Nephron (organoid): Measurements from ENCODE around the gene CARD19.

Experiments used
- H3K27ac Mint-ChIP-seq, 3 experiments: 2 replicates each; pipeline ENCODE4 v1.8.0; 2020; ENCODE audit warnings: mixed read lengths in 3 of 3, mild to moderate bottlenecking in 2 of 3, moderate library complexity in 1 of 3
- H3K27me3 Mint-ChIP-seq: 2 replicates; pipeline ENCODE4 v1.8.0; 2021; ENCODE audit warnings: low read depth, mild to moderate bottlenecking, moderate library complexity, mixed read lengths
- H3K36me3 Mint-ChIP-seq: 2 replicates; pipeline ENCODE4 v1.8.0; 2020; ENCODE audit warnings: low read depth, mixed read lengths
- H3K4me1 Mint-ChIP-seq: 2 replicates; pipeline ENCODE4 v1.8.0; 2020; ENCODE audit warnings: mixed read lengths
- H3K4me3 Mint-ChIP-seq, 3 experiments: 2 replicates each; pipeline ENCODE4 v1.8.0; 2020; ENCODE audit warnings: mild to moderate bottlenecking in 3 of 3, mixed read lengths in 3 of 3, moderate library complexity in 2 of 3
- H3K9me3 Mint-ChIP-seq: 2 replicates; pipeline ENCODE4 v1.8.0; 2020; ENCODE audit warnings: mixed read lengths
- TF ChIP-seq, protein P1 (sequence below), 3 experiments: fragments of 200-600 bp; sonication (generic); IDR thresholded peaks; one replicate each; pipeline ENCODE4 v1.5.0; 2021; ENCODE audit warnings: antibody characterized with exemption in 3 of 3; ENCODE audit not compliant: unreplicated experiment in 3 of 3

The CARD19 gene

DNA sequence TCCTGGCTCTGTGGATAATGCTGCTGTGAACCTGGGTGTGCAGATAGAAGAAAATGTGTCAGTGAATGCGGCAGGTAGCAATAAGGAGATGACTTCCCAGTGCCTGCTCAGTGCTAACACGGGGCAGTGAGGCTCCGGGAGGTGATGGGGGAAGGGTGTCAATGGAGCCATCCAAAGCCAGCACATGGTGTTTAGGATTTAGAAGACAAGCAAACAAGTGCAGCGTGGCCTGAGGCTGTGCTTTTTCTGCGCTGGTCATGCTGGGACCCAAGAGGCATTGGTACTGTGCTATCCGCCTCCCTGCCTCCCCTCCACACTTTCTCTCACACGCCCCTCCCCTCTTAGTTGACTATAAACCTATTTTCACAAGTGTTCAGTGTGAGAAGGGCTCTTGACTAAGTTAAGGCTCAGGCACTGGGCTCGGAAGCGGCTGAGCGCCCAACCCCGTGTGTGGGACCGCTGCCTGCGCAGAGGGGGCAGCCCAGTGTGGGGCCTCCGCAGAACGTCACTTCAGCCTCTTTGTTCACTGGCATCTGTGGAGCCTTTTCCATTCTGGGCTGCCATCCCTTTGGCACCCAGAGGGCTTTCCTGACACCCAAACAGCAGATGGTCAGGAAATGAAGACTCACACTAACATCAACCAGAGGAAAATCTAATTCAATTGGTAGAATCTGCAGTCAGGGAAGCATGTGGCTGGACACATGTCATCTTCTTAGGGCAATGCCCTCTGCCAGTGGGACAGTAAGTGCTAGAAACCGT, 59.9 kb downstream of the CARD19 start:
- Mint-ChIP-seq H3K4me1 (peaks cover 6% of the 10 kb centered on the region), H3K27me3 (peaks cover 15% of the 10 kb centered on the region), H3K27ac (no peak overlapping the region), H3K9me3 (no peaks in the 10 kb centered on the region), H3K36me3 (no peaks in the 10 kb centered on the region), H3K4me3 (no peak overlapping the region)
- TF ChIP-seq, protein P1, sequence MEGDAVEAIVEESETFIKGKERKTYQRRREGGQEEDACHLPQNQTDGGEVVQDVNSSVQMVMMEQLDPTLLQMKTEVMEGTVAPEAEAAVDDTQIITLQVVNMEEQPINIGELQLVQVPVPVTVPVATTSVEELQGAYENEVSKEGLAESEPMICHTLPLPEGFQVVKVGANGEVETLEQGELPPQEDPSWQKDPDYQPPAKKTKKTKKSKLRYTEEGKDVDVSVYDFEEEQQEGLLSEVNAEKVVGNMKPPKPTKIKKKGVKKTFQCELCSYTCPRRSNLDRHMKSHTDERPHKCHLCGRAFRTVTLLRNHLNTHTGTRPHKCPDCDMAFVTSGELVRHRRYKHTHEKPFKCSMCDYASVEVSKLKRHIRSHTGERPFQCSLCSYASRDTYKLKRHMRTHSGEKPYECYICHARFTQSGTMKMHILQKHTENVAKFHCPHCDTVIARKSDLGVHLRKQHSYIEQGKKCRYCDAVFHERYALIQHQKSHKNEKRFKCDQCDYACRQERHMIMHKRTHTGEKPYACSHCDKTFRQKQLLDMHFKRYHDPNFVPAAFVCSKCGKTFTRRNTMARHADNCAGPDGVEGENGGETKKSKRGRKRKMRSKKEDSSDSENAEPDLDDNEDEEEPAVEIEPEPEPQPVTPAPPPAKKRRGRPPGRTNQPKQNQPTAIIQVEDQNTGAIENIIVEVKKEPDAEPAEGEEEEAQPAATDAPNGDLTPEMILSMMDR (IDR thresholded peaks at IDR 0.05; ENCODE audit: unreplicated experiment in 3 of 3) = no peak

DNA sequence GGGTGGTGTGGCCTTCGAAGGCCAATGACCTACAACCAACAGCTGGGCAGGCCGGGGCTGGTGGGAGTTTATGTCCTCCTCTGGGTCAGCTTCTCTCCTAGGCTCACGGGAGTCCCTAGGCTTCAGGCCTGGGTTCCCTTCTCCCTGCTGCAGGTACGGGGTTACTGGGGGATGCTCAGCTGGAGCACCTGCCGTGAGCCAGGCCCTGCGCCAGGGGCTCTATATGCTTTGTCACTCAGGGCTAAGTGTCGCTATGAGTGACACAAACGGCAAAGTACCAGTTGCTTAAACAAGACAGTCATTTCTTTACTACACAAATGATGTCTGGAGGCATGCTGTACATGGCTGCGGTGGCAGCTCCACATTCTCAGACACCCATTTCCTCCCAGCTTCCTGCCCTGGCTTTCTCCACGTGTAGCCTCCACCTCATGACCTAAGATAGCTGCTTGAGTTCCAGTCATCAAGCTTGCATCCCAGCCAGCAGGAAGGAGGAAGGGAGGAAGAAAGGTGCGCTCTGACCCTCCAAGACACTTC, 60.5 kb downstream of the CARD19 start:
- TF ChIP-seq, protein P1 (IDR thresholded peaks at IDR 0.05; ENCODE audit: unreplicated experiment in 3 of 3) = no peak
- Mint-ChIP-seq H3K4me3 (no peak overlapping the region), H3K27me3 (peaks cover 15% of the 10 kb centered on the region), H3K36me3 (no peaks in the 10 kb centered on the region), H3K9me3 (no peaks in the 10 kb centered on the region), H3K4me1 (peaks cover 6% of the 10 kb centered on the region), H3K27ac (no peak overlapping the region)

DNA sequence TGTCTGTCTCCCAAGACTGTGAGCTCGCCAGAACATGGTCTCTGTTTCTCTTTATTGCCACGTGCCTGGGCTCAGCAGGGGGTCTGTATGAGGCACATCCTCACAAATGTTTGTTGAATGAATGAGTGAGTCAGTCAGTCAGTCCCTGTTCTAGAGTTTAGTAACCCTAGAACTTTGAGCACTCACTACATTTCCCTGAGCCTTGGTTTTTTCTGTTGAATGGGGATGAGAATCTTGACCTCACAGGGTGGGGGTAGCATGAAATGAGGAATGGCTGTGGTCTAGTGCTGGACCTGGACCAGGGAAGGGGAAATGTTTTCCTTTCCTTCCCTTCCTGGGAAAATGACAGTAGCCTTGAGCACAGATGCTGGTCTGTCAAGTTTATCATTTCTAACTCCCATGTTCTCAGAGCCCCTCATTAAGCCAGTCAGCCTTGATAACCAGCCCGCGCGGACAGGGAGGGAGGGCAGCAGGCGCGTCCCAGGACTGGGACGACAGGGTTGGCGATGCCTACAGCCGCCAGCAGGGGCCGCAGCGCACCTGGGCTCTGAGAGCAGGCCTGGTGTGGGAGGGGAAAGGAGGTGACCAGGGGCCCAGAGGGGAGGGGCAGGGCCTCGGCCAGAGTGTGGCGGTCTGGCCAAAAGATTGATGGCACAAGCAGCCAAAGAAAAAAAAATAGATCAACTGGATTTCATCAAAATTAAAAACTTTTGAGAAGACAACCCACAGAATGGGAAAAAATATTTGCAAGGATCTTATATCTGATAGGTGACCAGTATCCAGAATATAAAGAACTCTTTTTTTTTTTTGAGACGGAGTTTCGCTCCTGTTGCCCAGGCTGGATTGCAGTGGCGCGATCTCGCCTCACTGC, 63.8 kb downstream of the CARD19 start:
- peaks cover 14% of the 10 kb centered on the region for H3K4me1 Mint-ChIP-seq
- no peaks in the 10 kb centered on the region for H3K9me3 Mint-ChIP-seq
- peak overlapping the region in 1 of 3 experiments; percentile 15 for H3K27ac Mint-ChIP-seq
- H3K4me3 Mint-ChIP-seq = no peak overlapping the region
- peaks cover 11% of the 10 kb centered on the region for H3K27me3 Mint-ChIP-seq
- no peaks in the 10 kb centered on the region for H3K36me3 Mint-ChIP-seq
- TF ChIP-seq, protein P1 (IDR thresholded peaks at IDR 0.05; ENCODE audit: unreplicated experiment in 3 of 3) = peak; percentile 96 to 97 (median 96)

DNA sequence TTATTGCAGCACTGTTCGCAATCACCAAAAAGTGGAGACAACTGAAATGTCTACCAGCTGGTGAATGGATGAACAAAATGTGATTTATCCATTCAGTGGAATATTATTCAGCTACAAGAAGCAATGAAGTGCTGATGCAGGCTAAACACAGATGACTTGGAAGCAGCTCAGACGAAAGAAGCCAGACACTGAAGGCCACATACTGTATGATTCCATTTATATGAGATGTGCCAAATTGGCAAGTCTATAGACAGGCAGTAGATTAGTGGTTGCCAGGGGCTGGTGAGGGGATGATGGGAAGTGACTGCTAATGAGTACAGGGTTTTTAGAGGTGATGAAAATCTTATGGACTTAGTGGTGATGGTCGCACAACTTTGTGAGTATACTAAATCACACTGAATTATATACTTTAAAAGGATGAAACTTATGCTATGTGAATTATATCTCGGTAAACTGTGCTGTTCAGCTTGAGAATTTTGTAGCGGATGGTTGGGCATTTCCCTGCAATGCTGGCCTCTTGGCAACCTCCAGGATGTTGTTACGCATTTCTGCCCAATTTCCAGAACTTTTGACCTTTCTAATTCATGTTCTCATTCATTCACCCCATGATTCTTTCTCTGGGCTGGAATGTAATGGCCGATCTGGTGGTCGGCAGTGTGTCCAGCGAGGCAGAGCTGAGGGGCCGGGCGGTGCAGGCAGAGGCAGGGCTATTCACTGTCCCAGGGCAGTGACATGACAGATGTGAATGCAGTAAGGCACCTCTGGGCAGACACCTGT, 66.0 kb downstream of the CARD19 start:
- Mint-ChIP-seq H3K9me3 (no peaks in the 10 kb centered on the region), H3K27ac (peak overlapping the region in 2 of 3 experiments; percentile 36 to 53), H3K4me1 (peaks cover 14% of the 10 kb centered on the region), H3K4me3 (no peak overlapping the region), H3K27me3 (peaks cover 10% of the 10 kb centered on the region), H3K36me3 (no peaks in the 10 kb centered on the region)
- TF ChIP-seq, protein P1 (IDR thresholded peaks at IDR 0.05; ENCODE audit: unreplicated experiment in 3 of 3) = no peak
